PC-9 (cell line): ENCODE measurements around the gene DOCK4. TPM values are rescaled to one million over a fixed set of nuclear protein-coding genes. Genes with fewer than 3 reads are reported as not detected.

ENCODE experiments used
- BruUV-seq: library from RNA; stranded (reverse); fragments of 400-500 nt; replicated peaks from 2 replicates; lab custom pipeline; 2021; lab: Mats Ljungman, UMichigan
- CTCF ChIA-PET: fragments of 300-600 bp; sonication (Branson Sonifier 250); formaldehyde crosslinking; loops from one replicate; lab custom pipeline; 2022; ENCODE audit warnings: antibody characterized with exemption; lab: Charles Lee
- POLR2A ChIA-PET: fragments of 300-600 bp; sonication (Branson Sonifier 250); formaldehyde crosslinking; loops from one replicate; lab custom pipeline; 2022; ENCODE audit warnings: antibody characterized with exemption; ENCODE audit not compliant: unreplicated experiment; lab: Charles Lee
- DNase-seq, 2 experiments: peaks; one replicate each; pipeline versions ENCODE4 v3.0.0 to v3.0.0-alpha.2; 2015 to 2022; ENCODE audit warnings: mixed read lengths in 1 of 2
- H2AFZ ChIP-seq: fragments of 200-600 bp; sonication (generic); 2 replicates; pipeline ENCODE4 v1.8.1; 2017; ENCODE audit warnings: antibody characterized with exemption
- H3F3A ChIP-seq: fragments of 200-600 bp; sonication (generic); 2 replicates; pipeline ENCODE4 v1.8.1; 2017; ENCODE audit warnings: antibody characterized with exemption, mild to moderate bottlenecking, low read depth; ENCODE audit not compliant: insufficient read depth
- H3K27ac ChIP-seq: fragments of 200-600 bp; sonication (generic); 2 replicates; pipeline ENCODE4 v1.6.1; 2016; ENCODE audit warnings: mixed run types
- H3K27me3 ChIP-seq: fragments of 200-600 bp; sonication (generic); 2 replicates; pipeline ENCODE4 v1.6.1; 2016; ENCODE audit warnings: low read depth, mixed run types; ENCODE audit not compliant: insufficient read depth
- H3K36me3 ChIP-seq: fragments of 200-600 bp; sonication (generic); 2 replicates; pipeline ENCODE4 v1.6.1; 2016; ENCODE audit warnings: low read depth, mixed run types
- H3K4me1 ChIP-seq: fragments of 200-600 bp; sonication (generic); replicated peaks from 2 replicates; pipeline ENCODE4 v1.6.1; 2016; ENCODE audit warnings: mixed run types; ENCODE audit not compliant: insufficient read depth
- H3K4me2 ChIP-seq: fragments of 200-600 bp; sonication (generic); 2 replicates; pipeline ENCODE4 v1.6.1; 2017; ENCODE audit warnings: mixed run types
- H3K4me3 ChIP-seq: fragments of 200-600 bp; sonication (generic); 2 replicates; pipeline ENCODE4 v1.6.1; 2016; ENCODE audit warnings: mixed run types
- H3K79me2 ChIP-seq: fragments of 200-600 bp; sonication (generic); 2 replicates; pipeline ENCODE4 v1.6.1; 2017; ENCODE audit warnings: low read depth, mixed run types
- H3K9me2 ChIP-seq: fragments of 200-600 bp; sonication (generic); 2 replicates; pipeline ENCODE4 v1.8.1; 2017; ENCODE audit warnings: mild to moderate bottlenecking; ENCODE audit not compliant: insufficient read depth
- H3K9me3 ChIP-seq: fragments of 200-600 bp; sonication (generic); 2 replicates; pipeline ENCODE4 v1.8.1; 2016; ENCODE audit warnings: low read depth; ENCODE audit not compliant: insufficient read depth
- H4K20me1 ChIP-seq: fragments of 200-600 bp; sonication (generic); 2 replicates; pipeline ENCODE4 v1.8.1; 2017; ENCODE audit not compliant: insufficient read depth
- CTCF ChIP-seq: fragments of 200-600 bp; sonication (generic); conservative IDR thresholded peaks from 2 replicates; pipeline ENCODE4 v1.6.1; 2017; ENCODE audit warnings: mixed run types, antibody characterized with exemption, mild to moderate bottlenecking, moderate library complexity
- EZH2 ChIP-seq: fragments of 200-600 bp; sonication (generic); IDR thresholded peaks from 2 replicates; pipeline ENCODE4 v1.8.0; 2017; ENCODE audit warnings: antibody characterized with exemption, low read depth
- intact Hi-C: fragments of 100-400 bp; cut with micrococcal nuclease; formaldehyde crosslinking; loops from one replicate; pipeline ENCODE4 v1.10.0; 2022; ENCODE audit not compliant: unreplicated experiment
- total RNA-seq: library from RNA; stranded (reverse); gene quantifications from 2 replicates; pipeline ENCODE4 v1.2.3, GENCODE V29; 2021

Gene DOCK4
- total RNA-seq, 1 experiment from 2014 or later: 0.98 TPM

DNA sequence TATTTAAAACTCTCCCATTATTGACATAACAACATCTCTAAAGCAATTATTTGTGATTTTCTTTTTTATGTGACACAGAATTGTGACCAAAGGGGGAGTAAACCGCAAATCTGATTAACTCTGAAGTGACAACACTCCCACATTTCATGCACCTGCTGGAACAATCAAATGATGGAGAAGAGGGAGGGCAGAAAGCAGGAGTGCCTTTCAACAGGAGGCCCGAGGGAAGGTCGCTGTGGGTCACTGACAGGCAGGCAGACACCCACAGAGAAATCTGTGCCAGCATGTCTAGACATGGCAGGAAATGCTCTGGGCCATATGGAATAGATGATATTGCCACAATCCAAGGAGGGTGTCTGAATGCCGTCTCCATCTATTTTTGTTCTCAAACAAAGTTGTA lies 247.3 kb downstream of the DOCK4 start:
- intact Hi-C loops: no loop called here
- Histone ChIP-seq H3K36me3 (no peaks in the 10 kb centered on the region), H2AFZ (no peak overlapping the region), H3K4me2 (no peak overlapping the region), H3K27ac (no peak overlapping the region), H3K9me2 (no peaks in the 10 kb centered on the region), H3K9me3 (no peaks in the 10 kb centered on the region), H3K79me2 (no peaks in the 10 kb centered on the region), H3K27me3 (no peaks in the 10 kb centered on the region), H3K4me1 (no peaks in the 10 kb centered on the region), H3F3A (no peaks in the 10 kb centered on the region), H3K4me3 (no peak overlapping the region), H4K20me1 (no peaks in the 10 kb centered on the region)
- DNase-seq: no peak
- ChIA-PET POLR2A (no interaction called here), CTCF (no interaction called here)
- no TSS peak for BruUV-seq
- TF ChIP-seq CTCF: no peak
- TF ChIP-seq EZH2: no peak

DNA sequence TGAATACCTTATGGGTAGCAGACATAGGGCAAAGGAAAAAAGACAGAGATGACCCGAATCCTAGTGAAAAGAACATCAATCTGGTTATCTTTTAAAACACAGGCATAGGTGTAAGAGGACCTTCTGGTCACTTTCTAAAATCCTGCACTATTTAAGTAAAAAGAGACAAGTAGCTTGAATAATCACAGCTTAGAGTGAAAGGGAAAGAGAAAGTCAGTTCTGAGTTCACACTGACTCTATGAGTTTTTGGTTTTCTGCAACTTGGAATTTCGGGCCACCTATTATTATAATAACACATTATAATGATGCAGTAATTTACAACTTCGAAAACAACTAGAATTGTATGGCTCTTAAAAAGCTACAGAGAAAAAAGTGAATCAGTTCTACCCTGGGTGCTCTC lies 247.8 kb downstream of the DOCK4 start:
- TF ChIP-seq EZH2: no peak
- TF ChIP-seq CTCF: no peak
- Histone ChIP-seq H2AFZ (no peak overlapping the region), H3K36me3 (no peaks in the 10 kb centered on the region), H3K9me2 (no peaks in the 10 kb centered on the region), H3K27me3 (no peaks in the 10 kb centered on the region), H3K9me3 (no peaks in the 10 kb centered on the region), H3K4me3 (no peak overlapping the region), H3F3A (no peaks in the 10 kb centered on the region), H3K79me2 (no peaks in the 10 kb centered on the region), H3K4me2 (no peak overlapping the region), H3K27ac (no peak overlapping the region), H4K20me1 (no peaks in the 10 kb centered on the region), H3K4me1 (no peaks in the 10 kb centered on the region)
- intact Hi-C loops: no loop called here
- ChIA-PET POLR2A (no interaction called here), CTCF (no interaction called here)
- no peak for DNase-seq
- BruUV-seq: no TSS peak

DNA sequence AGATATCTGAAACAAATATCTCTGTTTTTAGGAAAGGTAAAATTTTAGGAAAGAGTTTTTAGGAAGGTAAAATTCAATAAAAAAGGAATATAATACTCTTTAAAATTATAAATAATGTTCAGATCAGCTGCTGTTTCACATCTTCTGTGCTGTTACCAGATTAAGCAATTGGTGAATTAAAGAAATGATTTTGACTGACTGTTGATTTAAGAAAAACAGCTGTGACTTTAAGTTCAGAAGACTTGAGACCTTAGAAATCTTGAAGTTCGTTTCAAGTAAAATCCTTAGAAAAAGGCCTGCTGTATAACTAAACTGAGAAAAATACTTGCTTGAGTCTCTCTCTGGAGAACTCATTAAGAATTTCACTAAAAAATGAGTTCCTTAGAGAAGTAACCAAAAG lies 250.6 kb downstream of the DOCK4 start:
- H3K79me2 ChIP-seq: no peaks in the 10 kb centered on the region
- ChIA-PET POLR2A (no interaction called here), CTCF (no interaction called here)
- DNase-seq: no peak
- H2AFZ ChIP-seq: no peak overlapping the region
- no peaks in the 10 kb centered on the region for H4K20me1 ChIP-seq
- TF ChIP-seq CTCF (no peak), EZH2 (no peak)
- no peaks in the 10 kb centered on the region for H3F3A ChIP-seq
- H3K4me2 ChIP-seq: no peak overlapping the region
- H3K9me3 ChIP-seq: no peaks in the 10 kb centered on the region
- H3K27me3 ChIP-seq: no peaks in the 10 kb centered on the region
- no peaks in the 10 kb centered on the region for H3K4me1 ChIP-seq
- no TSS peak for BruUV-seq
- H3K9me2 ChIP-seq: no peaks in the 10 kb centered on the region
- no peak overlapping the region for H3K27ac ChIP-seq
- intact Hi-C loops: no loop called here
- H3K4me3 ChIP-seq: no peak overlapping the region
- H3K36me3 ChIP-seq: no peaks in the 10 kb centered on the region
